Measurements from ENCODE around the gene COL28A1.

DNA sequence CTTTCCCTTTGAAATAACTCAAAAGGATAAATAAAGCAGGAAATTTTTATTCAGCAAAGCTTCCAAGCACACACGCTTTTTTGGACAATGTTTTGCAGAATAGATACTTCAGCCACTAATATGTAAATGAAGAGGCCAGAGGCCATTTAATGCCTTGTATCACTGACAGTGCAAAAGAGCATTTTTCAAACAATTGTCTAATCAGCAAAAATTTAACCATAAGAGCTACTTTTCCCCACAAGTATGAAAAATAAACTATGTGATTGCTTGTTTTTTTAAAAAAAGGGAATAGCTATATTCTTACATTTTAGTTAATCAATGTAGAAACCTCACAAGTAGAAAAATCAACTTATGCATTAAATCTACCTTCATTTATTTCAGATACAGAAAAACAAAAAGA, 99.7 kb downstream of the COL28A1 start:
- TF ChIP-seq, protein P1, sequence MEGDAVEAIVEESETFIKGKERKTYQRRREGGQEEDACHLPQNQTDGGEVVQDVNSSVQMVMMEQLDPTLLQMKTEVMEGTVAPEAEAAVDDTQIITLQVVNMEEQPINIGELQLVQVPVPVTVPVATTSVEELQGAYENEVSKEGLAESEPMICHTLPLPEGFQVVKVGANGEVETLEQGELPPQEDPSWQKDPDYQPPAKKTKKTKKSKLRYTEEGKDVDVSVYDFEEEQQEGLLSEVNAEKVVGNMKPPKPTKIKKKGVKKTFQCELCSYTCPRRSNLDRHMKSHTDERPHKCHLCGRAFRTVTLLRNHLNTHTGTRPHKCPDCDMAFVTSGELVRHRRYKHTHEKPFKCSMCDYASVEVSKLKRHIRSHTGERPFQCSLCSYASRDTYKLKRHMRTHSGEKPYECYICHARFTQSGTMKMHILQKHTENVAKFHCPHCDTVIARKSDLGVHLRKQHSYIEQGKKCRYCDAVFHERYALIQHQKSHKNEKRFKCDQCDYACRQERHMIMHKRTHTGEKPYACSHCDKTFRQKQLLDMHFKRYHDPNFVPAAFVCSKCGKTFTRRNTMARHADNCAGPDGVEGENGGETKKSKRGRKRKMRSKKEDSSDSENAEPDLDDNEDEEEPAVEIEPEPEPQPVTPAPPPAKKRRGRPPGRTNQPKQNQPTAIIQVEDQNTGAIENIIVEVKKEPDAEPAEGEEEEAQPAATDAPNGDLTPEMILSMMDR (IDR thresholded peaks at IDR 0.05), result no peak
- no peak for TF ChIP-seq POLR2A (IDR thresholded peaks at IDR 0.05)
- no peak for TF ChIP-seq EP300 (IDR thresholded peaks at IDR 0.05; ENCODE audit: low read depth)
- no peak for TF ChIP-seq POLR2AphosphoS5 (IDR thresholded peaks at IDR 0.05)
